ENCODE measurements around the gene ZNF778. TPM values are rescaled to one million over a fixed set of nuclear protein-coding genes. Genes with fewer than 3 reads are reported as not detected.
"Not testable (repeated sequence)": the region's sequence is repeated elsewhere in the genome, so short reads cannot be mapped to it uniquely, and the experiment has no call there.

The ZNF778 gene
- total and polyA plus RNA-seq, 2 donors from 2014 or later: 2.2 to 12.7 TPM

GRCh38 chr16:89264800-89265550 is 47.5 kb downstream of the ZNF778 start:
- no peaks in the 10 kb centered on the region for H3K27me3 ChIP-seq (ENCODE audit: control insufficient read depth, insufficient read depth, low read length)
- FAIRE-seq (no peak), DNase-seq (peak in 1 of 5 donors; percentile 57)
- H3K27ac ChIP-seq (ENCODE audit: low read depth in 2 of 2, low read length in 2 of 2): no peak overlapping the region
- H3K9me3 ChIP-seq (ENCODE audit: control insufficient read depth in 2 of 3, insufficient read depth in 1 of 3, low read length in 3 of 3): no peaks in the 10 kb centered on the region
- no peak overlapping the region for H3K4me3 ChIP-seq (ENCODE audit: low read length in 3 of 3)
- peaks cover 0 to 3% (median 0%) of the 10 kb centered on the region in 3 donors for H3K4me1 ChIP-seq (ENCODE audit: control insufficient read depth in 2 of 3, insufficient read depth in 2 of 3, low read depth in 1 of 3, low read length in 3 of 3)
- TF ChIP-seq CTCF (IDR thresholded peaks at IDR 0.05; ENCODE audit: borderline replicate concordance, extremely low read depth, insufficient read depth): no peak
- H3K36me3 ChIP-seq (ENCODE audit: control insufficient read depth in 2 of 3, insufficient read depth in 3 of 3, low read length in 3 of 3): peaks cover 0 to 3% (median 0%) of the 10 kb centered on the region in 3 donors
- H3K9ac ChIP-seq (ENCODE audit: low read length in 3 of 3): no peak overlapping the region
- intact Hi-C loops (cut with DNase I): no loop called here

GRCh38 chr16:89265647-89266046 is 48.1 kb downstream of the ZNF778 start:
- H3K4me3 ChIP-seq (ENCODE audit: low read length in 3 of 3): no peak overlapping the region
- H3K9ac ChIP-seq (ENCODE audit: low read length in 3 of 3): no peak overlapping the region
- FAIRE-seq (no peak), DNase-seq (peak in 1 of 5 donors; percentile 74)
- H3K4me1 ChIP-seq (ENCODE audit: control insufficient read depth in 2 of 3, insufficient read depth in 2 of 3, low read depth in 1 of 3, low read length in 3 of 3): peaks cover 0 to 3% (median 0%) of the 10 kb centered on the region in 3 donors
- intact Hi-C loops (cut with DNase I): no loop called here
- no peaks in the 10 kb centered on the region for H3K9me3 ChIP-seq (ENCODE audit: control insufficient read depth in 2 of 3, insufficient read depth in 1 of 3, low read length in 3 of 3)
- H3K36me3 ChIP-seq (ENCODE audit: control insufficient read depth in 2 of 3, insufficient read depth in 3 of 3, low read length in 3 of 3): peaks cover 0 to 7% (median 0%) of the 10 kb centered on the region in 3 donors
- TF ChIP-seq CTCF (IDR thresholded peaks at IDR 0.05; ENCODE audit: borderline replicate concordance, extremely low read depth, insufficient read depth): no peak
- no peaks in the 10 kb centered on the region for H3K27me3 ChIP-seq (ENCODE audit: control insufficient read depth, insufficient read depth, low read length)
- no peak overlapping the region for H3K27ac ChIP-seq (ENCODE audit: low read depth in 2 of 2, low read length in 2 of 2)

GRCh38 chr16:89266521-89267134 is 49.1 kb downstream of the ZNF778 start:
- FAIRE-seq: no peak
- H3K36me3 ChIP-seq (ENCODE audit: control insufficient read depth in 2 of 3, insufficient read depth in 3 of 3, low read length in 3 of 3): peaks cover 0 to 7% (median 2%) of the 10 kb centered on the region in 3 donors

GRCh38 chr16:89267746-89268145 is 50.2 kb downstream of the ZNF778 start:
- H3K27me3 ChIP-seq (ENCODE audit: control insufficient read depth, insufficient read depth, low read length); H3K4me3 ChIP-seq (ENCODE audit: low read length in 3 of 3); H3K9me3 ChIP-seq (ENCODE audit: control insufficient read depth in 2 of 3, insufficient read depth in 1 of 3, low read length in 3 of 3); H3K36me3 ChIP-seq (ENCODE audit: control insufficient read depth in 2 of 3, insufficient read depth in 3 of 3, low read length in 3 of 3); H3K27ac ChIP-seq (ENCODE audit: low read depth in 2 of 2, low read length in 2 of 2); H3K4me1 ChIP-seq (ENCODE audit: control insufficient read depth in 2 of 3, insufficient read depth in 2 of 3, low read depth in 1 of 3, low read length in 3 of 3); intact Hi-C loops (cut with DNase I); FAIRE-seq; H3K9ac ChIP-seq (ENCODE audit: low read length in 3 of 3); DNase-seq: not testable (repeated sequence)

More at GRCh38 chr16:89266521-89267134, 49.1 kb downstream of the ZNF778 start:
- Histone ChIP-seq H3K4me1 (ENCODE audit: control insufficient read depth in 2 of 3, insufficient read depth in 2 of 3, low read depth in 1 of 3, low read length in 3 of 3) (peaks cover 0 to 3% (median 0%) of the 10 kb centered on the region in 3 donors), H3K9ac (ENCODE audit: low read length in 3 of 3) (no peak overlapping the region), H3K9me3 (ENCODE audit: control insufficient read depth in 2 of 3, insufficient read depth in 1 of 3, low read length in 3 of 3) (no peaks in the 10 kb centered on the region), H3K27ac (ENCODE audit: low read depth in 2 of 2, low read length in 2 of 2) (no peak overlapping the region), H3K4me3 (ENCODE audit: low read length in 3 of 3) (no peak overlapping the region), H3K27me3 (ENCODE audit: control insufficient read depth, insufficient read depth, low read length) (no peaks in the 10 kb centered on the region)
- TF ChIP-seq CTCF (IDR thresholded peaks at IDR 0.05; ENCODE audit: borderline replicate concordance, extremely low read depth, insufficient read depth): no peak
- peak in 1 of 5 donors; percentile 63 for DNase-seq
- intact Hi-C loops (cut with DNase I): no loop called here
